Hair follicular keratinocyte (primary cell): ENCODE measurements around the gene TBC1D3B. TPM values are rescaled to one million over a fixed set of nuclear protein-coding genes. Genes with fewer than 3 reads are reported as not detected.

Experiments used
- total RNA-seq: library from RNA; depleted of rRNA; stranded (reverse); fragments of >200 nt; gene quantifications from 2 replicates; pipeline ENCODE4 v1.2.3, GENCODE V29; 2015

Gene TBC1D3B
- total RNA-seq = 0.31 TPM in 1 of 2 replicates, not detected in the other

DNA sequence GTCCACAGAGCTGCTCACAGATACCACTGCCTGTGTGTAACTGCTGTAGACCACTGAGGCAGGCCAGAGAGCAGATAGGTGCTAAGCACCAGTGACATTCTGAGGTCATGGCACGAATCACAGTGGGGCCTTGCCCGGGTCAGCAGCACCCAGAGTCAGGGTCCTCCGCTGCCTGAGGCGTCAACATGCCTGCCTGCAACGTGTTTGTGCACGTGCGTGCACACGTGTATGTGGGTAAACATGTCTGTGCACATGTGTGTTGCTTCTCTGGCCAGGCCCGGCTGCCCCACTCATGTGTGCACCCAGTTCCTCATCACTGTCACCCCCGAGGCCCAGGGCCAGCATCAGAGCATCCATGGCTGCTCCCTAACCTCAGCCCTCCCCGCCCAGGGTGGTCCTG is at the start of gene TBC1D3B:
Gene TBC1D3B (minus strand): TSS at position 101 of the 400 bp plus-strand sequence. CDS start 1,586 bp downstream, outside the sequence.

DNA sequence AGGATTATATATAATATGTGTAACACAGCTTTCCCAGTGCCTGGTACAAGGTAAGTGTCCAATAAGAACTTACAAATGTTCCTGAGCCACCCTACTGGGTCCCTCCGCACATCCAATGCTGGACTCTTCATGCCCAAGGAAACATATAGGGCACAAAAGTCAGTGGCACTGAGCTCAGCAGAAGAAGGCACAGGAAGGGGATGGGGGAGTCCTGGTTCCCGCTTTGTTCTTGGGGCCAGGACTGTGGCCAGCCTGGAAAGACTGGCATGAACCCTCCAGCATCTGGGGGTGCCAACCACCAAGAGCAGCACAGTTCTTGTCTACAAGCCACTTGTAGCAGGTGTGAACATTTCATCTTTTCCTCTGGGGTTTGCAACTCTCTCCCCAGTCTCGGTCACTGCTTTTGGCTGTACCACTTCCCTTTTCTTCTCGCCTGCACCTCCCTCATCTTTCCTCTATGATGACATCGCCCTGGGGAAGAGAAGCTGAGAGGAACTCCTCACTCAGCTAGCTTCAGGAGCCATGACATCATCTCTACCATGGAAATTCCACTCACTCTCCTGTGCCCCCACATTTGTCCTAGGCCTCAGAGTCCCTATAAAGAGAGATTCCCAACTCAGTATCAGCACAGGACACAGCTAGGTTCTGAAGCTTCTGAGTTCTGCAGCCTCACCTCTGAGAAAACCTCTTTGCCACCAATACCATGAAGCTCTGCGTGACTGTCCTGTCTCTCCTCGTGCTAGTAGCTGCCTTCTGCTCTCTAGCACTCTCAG is 34.2 kb upstream of the TBC1D3B start, which contains the start of gene CCL4L2:
Gene CCL4L2 (plus strand): TSS at position 625 of the 773 bp plus-strand sequence.

Other genes with a start within 250 kb of the TBC1D3B start
- 0.23 and 1.0 TPM in 2 replicates for gene RDM1, start 245.9 kb downstream of the TBC1D3B start, total RNA-seq
- not detected in 2 replicates for gene LYZL6, start 232.9 kb downstream of the TBC1D3B start, total RNA-seq
- not detected in 2 replicates for gene CCL16, start 195.1 kb downstream of the TBC1D3B start, total RNA-seq
- gene CCL14, start 189.9 kb downstream of the TBC1D3B start, total RNA-seq = not detected in 2 replicates
- not detected in 2 replicates for gene CCL15, start 175.1 kb downstream of the TBC1D3B start, total RNA-seq
- gene CCL23, start 158.7 kb downstream of the TBC1D3B start, total RNA-seq = not detected in 2 replicates
- gene CCL18, start 112.4 kb downstream of the TBC1D3B start, total RNA-seq = not detected in 2 replicates
- gene CCL3, start 86.5 kb downstream of the TBC1D3B start, total RNA-seq = not detected in 2 replicates
- gene CCL4, start 72.8 kb downstream of the TBC1D3B start, total RNA-seq = not detected in 2 replicates
- gene CCL3L1, start 20.1 kb upstream of the TBC1D3B start, total RNA-seq = not detected in 2 replicates
- gene CCL4L2, start 34.4 kb upstream of the TBC1D3B start, total RNA-seq = not detected in 2 replicates
- 0.08 TPM in 1 of 2 replicates, not detected in the other for gene TBC1D3I, start 87.9 kb upstream of the TBC1D3B start, total RNA-seq
- gene TBC1D3G, start 147.2 kb upstream of the TBC1D3B start, total RNA-seq = not detected in 2 replicates
- gene TBC1D3H, start 211.8 kb upstream of the TBC1D3B start, total RNA-seq = not detected in 2 replicates